PC-3 (cell line): ENCODE measurements around the gene FCAMR. TPM values are rescaled to one million over a fixed set of nuclear protein-coding genes. Genes with fewer than 3 reads are reported as not detected.
"Not testable (repeated sequence)": the region's sequence is repeated elsewhere in the genome, so short reads cannot be mapped to it uniquely, and the experiment has no call there.

Source experiments
- ATAC-seq: fragments of 200-7000 bp; cut with Tn5 transposase; 2 replicates; pipeline ENCODE4 v1.9.1; 2020; ENCODE audit warnings: mild to moderate bottlenecking, moderate library complexity
- BruUV-seq: library from RNA; stranded (reverse); fragments of 400-500 nt; replicated peaks from 2 replicates; lab custom pipeline; 2021; lab: Mats Ljungman, UMichigan
- CTCF ChIA-PET: fragments of 300-600 bp; sonication (Branson Sonifier 250); formaldehyde crosslinking; loops from one replicate; lab custom pipeline; 2022; ENCODE audit warnings: antibody characterized with exemption; lab: Charles Lee
- POLR2A ChIA-PET: fragments of 300-600 bp; sonication (Branson Sonifier 250); formaldehyde crosslinking; loops from one replicate; lab custom pipeline; 2022; ENCODE audit warnings: antibody characterized with exemption; ENCODE audit not compliant: unreplicated experiment; lab: Charles Lee
- DNase-seq: peaks from one replicate; pipeline ENCODE4 v3.0.0-alpha.2; 2015
- H2AFZ ChIP-seq: fragments of 300-600 bp; sonication (generic); 2 replicates; pipeline ENCODE4 v1.6.0; 2016; ENCODE audit warnings: antibody characterized with exemption, low read length
- H3F3A ChIP-seq: fragments of 300-600 bp; sonication (generic); one replicate; pipeline ENCODE4 v1.6.0; 2017; ENCODE audit warnings: antibody characterized with exemption, low read length, control low read depth, mild to moderate bottlenecking; ENCODE audit not compliant: unreplicated experiment
- H3K27ac ChIP-seq: fragments of 300-600 bp; sonication (generic); 2 replicates; pipeline ENCODE4 v1.5.1; 2016; ENCODE audit warnings: mild to moderate bottlenecking, low read length
- H3K27me3 ChIP-seq: fragments of 300-600 bp; sonication (generic); 2 replicates; pipeline ENCODE4 v1.6.1; 2016; ENCODE audit warnings: low read length, mixed read lengths
- H3K36me3 ChIP-seq: fragments of 300-600 bp; sonication (generic); 2 replicates; pipeline ENCODE4 v1.6.1; 2016; ENCODE audit warnings: low read depth, mixed run types, low read length, mixed read lengths
- H3K4me1 ChIP-seq: fragments of 300-600 bp; sonication (generic); 2 replicates; pipeline ENCODE4 v1.5.1; 2016; ENCODE audit warnings: low read length; ENCODE audit not compliant: insufficient read depth
- H3K4me2 ChIP-seq: fragments of 300-600 bp; sonication (generic); 2 replicates; pipeline ENCODE4 v1.6.0; 2016; ENCODE audit warnings: low read length
- H3K4me3 ChIP-seq: fragments of 300-600 bp; sonication (generic); 2 replicates; pipeline ENCODE4 v1.5.1; 2016; ENCODE audit warnings: mild to moderate bottlenecking, low read length, mixed read lengths
- H3K79me2 ChIP-seq: fragments of 300-600 bp; sonication (generic); 2 replicates; pipeline ENCODE4 v1.6.1; 2017; ENCODE audit warnings: low read length, mixed read lengths
- H3K9ac ChIP-seq: fragments of 300-600 bp; sonication (generic); 2 replicates; pipeline ENCODE4 v1.6.0; 2016; ENCODE audit warnings: mild to moderate bottlenecking, low read length
- H3K9me2 ChIP-seq: fragments of 300-600 bp; sonication (generic); replicated peaks from 2 replicates; pipeline ENCODE4 v1.6.1; 2016; ENCODE audit warnings: mixed run types, low read length, mixed read lengths
- H3K9me3 ChIP-seq: fragments of 300-600 bp; sonication (generic); 2 replicates; pipeline ENCODE4 v1.6.1; 2016; ENCODE audit warnings: low read length, mixed read lengths
- H4K20me1 ChIP-seq: fragments of 300-600 bp; sonication (generic); 2 replicates; pipeline ENCODE4 v1.6.1; 2016; ENCODE audit warnings: low read length, mixed read lengths
- CTCF ChIP-seq: fragments of 300-600 bp; sonication (generic); conservative IDR thresholded peaks from 2 replicates; pipeline ENCODE4 v1.5.1; 2017; ENCODE audit warnings: antibody characterized with exemption, low read depth, mild to moderate bottlenecking, low read length
- EZH2 ChIP-seq: fragments of 300-600 bp; sonication (generic); IDR thresholded peaks from one replicate; pipeline ENCODE4 v1.6.1; 2017; ENCODE audit warnings: antibody characterized with exemption, mild to moderate bottlenecking, low read length; ENCODE audit not compliant: unreplicated experiment
- EZH2phosphoT487 ChIP-seq: fragments of 300-600 bp; sonication (generic); IDR thresholded peaks from 2 replicates; pipeline ENCODE4 v1.6.1; 2018; ENCODE audit warnings: mild to moderate bottlenecking, antibody characterized with exemption, low read length, borderline replicate concordance
- intact Hi-C: fragments of 100-400 bp; cut with micrococcal nuclease; formaldehyde crosslinking; loops from 2 replicates; pipeline ENCODE4 v1.9.0; 2023
- total RNA-seq: library from RNA; depleted of rRNA; stranded (reverse); fragments of >200 nt; gene quantifications from 2 replicates; pipeline ENCODE4 v1.2.3, GENCODE V29; 2014

Gene FCAMR
- total RNA-seq, 1 experiment from 2014 or later: not detected

GRCh38 chr1:206926286-206926685 lies 44.0 kb downstream of the FCAMR start:
- Histone ChIP-seq H3K4me2 (no peak overlapping the region), H2AFZ (no peak overlapping the region), H3K4me1 (peaks cover 15% of the 10 kb centered on the region), H3F3A (peaks cover 7% of the 10 kb centered on the region), H3K27ac (no peak overlapping the region), H3K27me3 (no peaks in the 10 kb centered on the region), H3K9me3 (no peaks in the 10 kb centered on the region), H3K9ac (no peak overlapping the region), H3K79me2 (no peaks in the 10 kb centered on the region), H3K36me3 (no peaks in the 10 kb centered on the region), H4K20me1 (no peaks in the 10 kb centered on the region), H3K4me3 (no peak overlapping the region), H3K9me2 (no peaks in the 10 kb centered on the region)
- DNase-seq: no peak
- no TSS peak for BruUV-seq
- TF ChIP-seq CTCF: no peak
- TF ChIP-seq EZH2: no peak
- no peak for TF ChIP-seq EZH2phosphoT487
- ATAC-seq: no peak
- CTCF ChIA-PET: interaction anchor here (1.4 kb wide), 1 partner anchor 14 kb away, joined by 6 read pairs; no protein-coding TSS in a partner anchor
- intact Hi-C loops: no loop called here
- POLR2A ChIA-PET: no interaction called here

GRCh38 chr1:206925106-206925736 lies 45.0 kb downstream of the FCAMR start:
- Histone ChIP-seq H2AFZ (no peak overlapping the region), H3K79me2 (no peaks in the 10 kb centered on the region), H3K9me2 (no peaks in the 10 kb centered on the region), H3K4me1 (peaks cover 15% of the 10 kb centered on the region), H3F3A (peaks cover 7% of the 10 kb centered on the region), H3K9ac (no peak overlapping the region), H3K4me2 (no peak overlapping the region), H3K27me3 (no peaks in the 10 kb centered on the region), H3K9me3 (no peaks in the 10 kb centered on the region), H4K20me1 (no peaks in the 10 kb centered on the region), H3K27ac (no peak overlapping the region), H3K36me3 (no peaks in the 10 kb centered on the region), H3K4me3 (no peak overlapping the region)
- BruUV-seq: no TSS peak
- ATAC-seq: no peak
- DNase-seq: no peak
- TF ChIP-seq EZH2phosphoT487: no peak
- ChIA-PET POLR2A (no interaction called here), CTCF (interaction anchor here (0.7 kb wide), 1 partner anchor 301 kb away, joined by 3 read pairs; no protein-coding TSS in a partner anchor)
- intact Hi-C loops: no loop called here

GRCh38 chr1:206924592-206925105 lies 45.6 kb downstream of the FCAMR start:
- POLR2A ChIA-PET: no interaction called here
- Histone ChIP-seq H2AFZ (no peak overlapping the region), H3K9me2 (no peaks in the 10 kb centered on the region), H3K4me2 (no peak overlapping the region), H3K4me1 (peaks cover 15% of the 10 kb centered on the region), H3K4me3 (no peak overlapping the region), H3K9ac (no peak overlapping the region), H3K9me3 (no peaks in the 10 kb centered on the region), H3K27ac (no peak overlapping the region), H4K20me1 (no peaks in the 10 kb centered on the region), H3K27me3 (no peaks in the 10 kb centered on the region), H3K79me2 (no peaks in the 10 kb centered on the region), H3K36me3 (no peaks in the 10 kb centered on the region), H3F3A (peaks cover 7% of the 10 kb centered on the region)
- no peak for DNase-seq
- CTCF ChIA-PET: interaction anchor here (0.7 kb wide), 1 partner anchor 300 kb away, joined by 3 read pairs; no protein-coding TSS in a partner anchor
- ATAC-seq: no peak
- TF ChIP-seq EZH2 (no peak), EZH2phosphoT487 (no peak), CTCF (no peak)
- intact Hi-C loops: no loop called here
- no TSS peak for BruUV-seq

- H3K9ac ChIP-seq, H3K27ac ChIP-seq, DNase-seq, BruUV-seq, H3K4me2 ChIP-seq, H3F3A ChIP-seq, intact Hi-C loops, H2AFZ ChIP-seq, CTCF ChIA-PET, POLR2A ChIA-PET, H3K9me2 ChIP-seq, H4K20me1 ChIP-seq, ATAC-seq, H3K4me3 ChIP-seq, H3K79me2 ChIP-seq, H3K27me3 ChIP-seq, H3K9me3 ChIP-seq, H3K36me3 ChIP-seq: not testable (repeated sequence)
- peaks cover 15% of the 10 kb centered on the region for H3K4me1 ChIP-seq
Measured at GRCh38 chr1:206923961-206924557, 46.2 kb downstream of the FCAMR start.
